Astrocyte of the hippocampus (primary cell): ENCODE results near the gene FOXR1.

ENCODE experiments used
- DNase-seq: peaks from one replicate; pipeline ENCODE4 v3.0.0; 2011; ENCODE audit warnings: low read depth, low spot score

FOXR1 gene

DNA sequence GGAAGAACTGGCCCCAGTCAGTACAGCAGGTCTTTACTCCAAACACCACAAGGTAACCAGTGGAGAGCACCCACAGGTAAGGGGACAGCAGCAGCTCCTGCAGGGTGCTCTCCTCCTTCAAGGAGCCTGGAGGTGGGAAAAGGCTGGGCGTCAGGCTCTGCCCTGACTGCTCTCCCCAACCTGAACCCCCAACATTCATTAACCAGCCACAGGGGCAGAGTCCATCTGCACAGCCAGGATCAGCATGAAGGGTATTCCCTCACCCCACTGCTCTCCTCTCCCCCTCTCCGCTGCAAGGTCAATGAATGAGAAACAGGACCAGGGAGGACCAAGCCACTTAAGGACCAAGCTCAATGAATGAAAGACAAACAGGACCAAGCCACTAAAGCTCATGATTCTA is 55.4 kb downstream of the FOXR1 start:
- no peak for DNase-seq

DNA sequence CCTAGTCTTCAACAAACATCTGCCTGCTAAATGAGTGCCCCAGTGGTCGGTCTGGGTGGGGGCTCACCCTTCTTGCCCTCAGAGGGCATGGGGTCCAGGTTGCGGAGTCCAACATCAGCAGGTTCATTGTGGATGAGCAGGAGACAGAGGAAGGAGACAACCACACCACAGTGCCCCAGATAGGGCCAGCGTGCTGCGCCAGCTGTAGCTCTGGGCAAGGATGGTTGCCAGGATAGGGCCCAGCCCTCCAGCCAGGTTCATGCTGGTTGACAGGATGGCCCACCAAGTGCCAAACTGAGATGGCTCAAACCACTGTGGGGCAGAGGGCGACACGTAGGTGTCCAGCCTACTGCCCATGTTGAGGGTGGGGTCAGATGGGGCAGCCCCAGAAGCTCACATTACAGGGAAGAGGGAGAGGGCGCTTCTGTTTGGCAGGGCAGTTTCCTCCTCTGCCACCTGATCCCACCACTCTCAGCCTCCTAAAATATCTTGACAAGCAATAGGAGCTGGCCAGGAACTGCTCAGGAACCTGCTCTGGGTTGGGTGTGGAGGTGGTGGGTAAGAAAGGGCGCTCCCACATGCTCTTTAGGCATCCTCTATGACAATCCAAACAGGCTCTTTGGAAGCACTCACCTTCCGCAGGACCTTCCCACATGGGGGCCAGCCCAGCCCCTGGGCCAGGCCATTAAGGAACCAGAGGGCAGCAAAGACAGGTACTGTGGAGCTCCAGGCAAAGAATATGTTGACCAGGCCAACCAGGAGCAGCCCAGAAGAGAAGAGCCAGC is 56.2 kb downstream of the FOXR1 start:
- DNase-seq, result no peak

DNA sequence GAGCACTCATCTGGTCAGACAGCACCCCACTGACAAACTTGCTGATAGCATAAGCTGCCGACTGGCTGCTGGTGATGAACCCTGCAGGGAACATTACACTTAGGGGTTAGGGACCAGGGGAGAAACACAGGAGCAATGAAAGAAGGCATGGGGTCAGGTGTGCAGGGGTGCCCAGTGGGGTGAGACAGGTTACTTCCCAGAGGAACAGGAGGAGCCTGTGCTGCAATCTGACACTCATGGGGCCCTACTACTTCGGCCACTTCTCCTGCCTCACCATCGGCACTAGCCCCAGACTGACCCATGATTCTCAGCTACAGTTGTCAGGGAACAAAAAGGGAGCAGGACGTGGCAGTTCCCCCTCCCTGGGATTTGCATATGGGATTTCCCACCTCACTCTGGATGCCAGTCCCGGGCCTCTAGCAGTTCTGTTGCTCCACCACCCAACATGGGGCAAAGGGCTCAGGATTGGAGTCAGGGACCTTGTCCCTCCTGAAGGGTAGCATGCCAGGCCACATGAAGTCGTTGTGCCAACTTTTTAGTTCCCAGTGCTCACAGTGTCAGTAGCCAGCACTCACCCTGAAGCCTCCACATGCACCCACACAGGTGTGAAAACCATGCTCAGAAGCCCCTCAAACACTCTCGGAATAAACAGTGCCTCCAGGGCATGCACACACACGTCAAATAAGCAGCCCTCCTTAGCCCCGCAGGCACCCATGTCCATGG is 56.9 kb downstream of the FOXR1 start:
- no peak for DNase-seq

DNA sequence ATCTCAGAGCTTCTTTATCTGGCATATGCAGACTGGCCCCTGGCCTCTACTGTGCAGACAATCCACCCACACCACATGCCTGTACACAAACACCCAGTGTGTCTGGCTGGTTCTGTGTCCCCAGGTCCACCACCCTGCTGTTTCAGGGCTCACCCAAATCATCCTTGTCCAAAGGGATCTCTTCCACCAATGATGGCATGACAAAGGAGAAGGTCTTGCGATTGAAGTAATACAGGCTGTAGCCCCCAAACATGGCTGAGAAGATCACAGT is 57.4 kb downstream of the FOXR1 start:
- DNase-seq, result no peak

DNA sequence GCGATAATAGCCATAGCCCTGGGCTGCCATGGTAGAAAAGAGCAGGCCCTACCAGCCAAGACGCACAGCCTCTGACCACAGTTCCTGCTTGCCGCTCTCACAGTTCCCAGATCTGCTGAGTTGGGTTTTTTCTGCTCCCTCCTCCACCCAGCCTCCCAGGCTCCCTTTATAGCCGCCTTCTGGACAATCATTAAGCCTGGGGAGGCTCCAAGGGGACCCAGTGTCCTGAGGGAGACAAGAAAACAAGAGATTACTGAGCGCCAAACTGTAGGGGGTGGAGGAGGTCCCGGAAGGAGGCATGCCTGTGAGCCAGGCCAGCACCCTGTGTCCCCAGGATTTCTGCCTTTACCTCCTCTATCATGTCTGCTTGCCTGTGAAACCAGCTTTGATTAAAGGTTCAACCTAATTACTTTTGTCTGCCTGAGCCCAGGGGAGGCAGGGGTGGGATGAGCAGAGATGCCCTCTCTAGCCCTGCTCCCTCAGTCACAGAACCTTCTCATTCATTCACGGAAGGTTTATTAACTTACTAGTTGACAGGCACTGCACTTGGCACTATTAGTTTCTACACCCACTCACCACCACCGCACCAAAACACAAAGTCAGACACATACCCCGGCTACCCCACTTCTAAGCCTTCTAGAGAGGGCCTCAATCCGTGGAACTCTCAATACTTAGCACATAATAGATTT is 57.9 kb downstream of the FOXR1 start:
- DNase-seq, result no peak

DNA sequence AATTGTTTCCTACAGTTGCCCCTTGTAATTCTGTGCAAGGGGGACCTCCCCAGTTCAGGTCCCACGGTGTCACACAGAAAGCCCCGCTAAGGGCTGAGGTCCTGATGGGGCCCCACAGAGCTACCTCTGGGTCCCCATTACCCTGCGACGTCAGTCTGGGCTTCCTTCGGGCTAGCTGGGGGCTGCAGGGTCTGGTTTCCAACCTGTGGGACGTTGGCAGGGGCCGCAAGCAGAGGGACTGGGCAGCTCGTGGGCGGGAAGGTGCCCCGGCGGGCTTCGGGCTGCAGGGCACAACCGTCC is 58.4 kb downstream of the FOXR1 start:
- no peak for DNase-seq

DNA sequence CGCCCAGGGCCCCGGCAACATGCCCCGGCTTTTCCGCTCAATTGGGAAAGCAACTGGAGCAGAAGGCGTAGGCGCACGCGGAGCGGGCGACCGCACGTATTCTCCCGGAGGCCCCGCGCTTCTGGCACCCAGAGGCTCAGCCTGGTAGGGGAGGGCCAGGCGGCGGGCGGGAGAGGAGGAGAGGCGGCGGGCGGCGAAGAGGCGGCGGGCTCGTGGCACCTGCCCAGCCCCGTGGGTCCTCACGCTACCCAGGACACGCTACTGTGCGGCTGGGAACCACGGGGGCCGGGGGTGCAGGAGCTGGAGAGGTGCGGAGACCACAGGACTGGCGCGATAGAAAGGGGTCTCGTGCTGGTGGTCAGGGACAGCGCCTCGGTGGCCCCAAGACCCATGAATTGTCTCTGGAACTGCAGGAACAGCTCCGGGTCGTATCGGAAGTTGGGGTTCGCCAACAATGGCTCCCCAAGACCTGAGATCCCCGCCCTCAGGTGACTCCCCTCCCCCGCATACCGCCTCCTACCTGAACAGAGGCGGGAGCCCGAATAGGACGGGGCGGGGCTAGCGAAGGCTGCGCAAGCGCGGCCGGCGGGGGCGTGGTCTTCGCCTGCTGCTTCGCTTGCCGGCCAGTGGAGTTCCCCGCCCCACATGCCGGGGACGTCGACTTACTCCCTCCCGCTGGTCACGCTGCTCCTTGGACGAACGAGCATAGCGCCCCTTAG is 58.9 kb downstream of the FOXR1 start, which contains the start of gene SLC37A4:
TSS of gene SLC37A4 (minus strand) at position 549 of the 719 bp plus-strand sequence.
- peak; percentile 98 for DNase-seq
